GM12878 (cell line): ENCODE measurements around the gene SCEL. TPM values are rescaled to one million over a fixed set of nuclear protein-coding genes. Genes with fewer than 3 reads are reported as not detected.

Experiments
- ATAC-seq: fragments of 200-7000 bp; cut with Tn5 transposase; 3 replicates; pipeline ENCODE4 v1.9.1; 2020; ENCODE audit warnings: mild to moderate bottlenecking, moderate library complexity
- BruUV-seq: library from RNA; stranded (reverse); fragments of 400-500 nt; replicated peaks from 2 replicates; lab custom pipeline; 2021; lab: Mats Ljungman, UMichigan
- CTCF ChIA-PET: fragments of 300-600 bp; sonication (Branson Sonifier 250); formaldehyde crosslinking; extraction: SDS; loops from one replicate; lab custom pipeline; 2021; ENCODE audit warnings: inconsistent platforms; lab: Yijun Ruan, JAX
- POLR2A ChIA-PET: fragments of 350-600 bp; formaldehyde crosslinking; extraction: SDS; loops from one replicate; lab custom pipeline; 2021; ENCODE audit warnings: inconsistent platforms; lab: Charles Lee
- RAD21 ChIA-PET: fragments of 300-600 bp; sonication (Branson Sonifier 250); formaldehyde crosslinking; loops from one replicate; lab custom pipeline; 2023; ENCODE audit warnings: antibody characterized with exemption; ENCODE audit not compliant: unreplicated experiment; lab: Charles Lee
- SMC1A ChIA-PET: fragments of 300-600 bp; sonication (Branson Sonifier 250); formaldehyde crosslinking; loops from one replicate; lab custom pipeline; 2023; ENCODE audit not compliant: unreplicated experiment, uncharacterized antibody; lab: Charles Lee
- DNase-seq: peaks from one replicate; pipeline ENCODE4 v3.0.0-alpha.2; 2011; ENCODE audit warnings: low read depth, low spot score
- FAIRE-seq: peaks from 3 replicates; lab custom pipeline; 2011; peaks lifted over from hg19 to GRCh38; lab: Jason Lieb, UNC
- H2AFZ ChIP-seq: 2 replicates; pipeline ENCODE4 v1.6.0; 2011; ENCODE audit warnings: low read depth, low read length, control low read depth; ENCODE audit not compliant: control insufficient read depth
- H3K27ac ChIP-seq: 2 replicates; pipeline ENCODE4 v1.5.1; 2011; ENCODE audit warnings: control low read depth; ENCODE audit not compliant: control insufficient read depth, insufficient read depth
- H3K27me3 ChIP-seq, 2 experiments: replicated peaks in 1 of 2; 2 replicates each; pipeline versions ENCODE4 v1.6.0 to v1.6.1; 2011; ENCODE audit warnings: low read length in 1 of 2; ENCODE audit not compliant: control insufficient read depth in 2 of 2, insufficient read depth in 2 of 2
- H3K36me3 ChIP-seq, 2 experiments: 2 replicates each; pipeline ENCODE4 v1.5.1; 2011; ENCODE audit warnings: low read length in 1 of 2; ENCODE audit not compliant: control insufficient read depth in 2 of 2, insufficient read depth in 2 of 2
- H3K4me1 ChIP-seq: 2 replicates; pipeline ENCODE4 v1.6.1; 2011; ENCODE audit warnings: mild to moderate bottlenecking, low read length, moderate library complexity, mixed read lengths; ENCODE audit not compliant: control insufficient read depth, insufficient read depth
- H3K4me2 ChIP-seq: 2 replicates; pipeline ENCODE4 v1.6.0; 2011; ENCODE audit warnings: control low read depth; ENCODE audit not compliant: control insufficient read depth, insufficient read depth
- H3K4me3 ChIP-seq: fragments of 200-600 bp; sonication (generic); 2 replicates; pipeline ENCODE4 v1.5.1; 2016
- H3K79me2 ChIP-seq: 2 replicates; pipeline ENCODE4 v1.6.0; 2011; ENCODE audit warnings: low read length; ENCODE audit not compliant: control insufficient read depth, insufficient read depth
- H3K9ac ChIP-seq: 2 replicates; pipeline ENCODE4 v1.8.0; 2011; ENCODE audit warnings: low read length, control low read depth, mixed read lengths; ENCODE audit not compliant: control insufficient read depth, insufficient read depth
- H3K9me3 ChIP-seq: replicated peaks from 3 replicates; pipeline ENCODE4 v1.5.1; 2011; ENCODE audit warnings: mild to moderate bottlenecking, low read length; ENCODE audit not compliant: control insufficient read depth, insufficient read depth
- H4K20me1 ChIP-seq: 2 replicates; pipeline ENCODE4 v1.6.0; 2011; ENCODE audit not compliant: control insufficient read depth, insufficient read depth
- CBX3 ChIP-seq: fragments of 200-600 bp; sonication (generic); IDR thresholded peaks from 2 replicates; pipeline ENCODE4 v1.6.1; 2016; ENCODE audit warnings: low read depth, borderline replicate concordance
- ESRRA ChIP-seq: IDR thresholded peaks from 2 replicates; pipeline ENCODE4 v1.6.1; 2012; ENCODE audit warnings: mild to moderate bottlenecking, low read length, improper control_type of control experiment
- HDAC6 ChIP-seq: fragments of 200-600 bp; sonication (generic); IDR thresholded peaks from one replicate; pipeline ENCODE4 v1.8.0; 2017; ENCODE audit warnings: antibody characterized with exemption; ENCODE audit not compliant: unreplicated experiment
- NR2C1 ChIP-seq: fragments of 450-650 bp; IDR thresholded peaks from 2 replicates; pipeline ENCODE4 v1.6.1; 2017; ENCODE audit warnings: antibody characterized with exemption, mild to moderate bottlenecking, moderate library complexity
- RBBP5 ChIP-seq: fragments of 200-600 bp; sonication (generic); conservative IDR thresholded peaks from 2 replicates; pipeline ENCODE4 v1.6.1; 2016
- TCF3 ChIP-seq: IDR thresholded peaks from 2 replicates; pipeline ENCODE4 v1.6.1; 2012; ENCODE audit warnings: low read depth, mild to moderate bottlenecking, low read length, borderline replicate concordance; ENCODE audit not compliant: insufficient read depth
- WGBS: methylation state at CpG from one replicate; pipeline ENCODE4 v1.1.6; 2016; ENCODE audit warnings: low lambda C conversion rate; ENCODE audit not compliant: insufficient replicate concordance, insufficient coverage; ENCODE audit errors: missing lambda C conversion rate; 5-methylcytosine and 5-hydroxymethylcytosine counted together
- in situ Hi-C: fragments of 300-500 bp; cut with MboI; formaldehyde crosslinking; loops from 9 replicates; pipeline ENCODE4 v1.14.3; 2018; ENCODE audit warnings: mixed read lengths
- intact Hi-C: fragments of 100-400 bp; cut with micrococcal nuclease; formaldehyde crosslinking; loops from one replicate; pipeline ENCODE4 v1.14.2; 2022; ENCODE audit not compliant: unreplicated experiment
- polyA plus RNA-seq, 11 experiments: library from polyadenylated mRNA; depleted of rRNA in 4 of 11; unstranded in 6 of 11; stranded (reverse) in 5 of 11; fragments of >200 nt; fragmentation: Nextera tagmentation in 4 of 11; fragmentation: Illumina TruSeq in 1 of 11; extraction: Ambion mirVana in 4 of 11; extraction: Trizol in 1 of 11; gene quantifications; 1 replicate in 1 of 11; 2 replicates in 10 of 11; pipeline versions ENCODE4 v1.2.1 to v1.2.3, GENCODE V29; 2011 to 2016; ENCODE audit warnings: inconsistent platforms in 2 of 11, missing spikeins in 2 of 11, low read depth in 1 of 11
- total RNA-seq, 4 experiments: library from RNA; depleted of rRNA in 3 of 4; stranded (reverse); fragments of >200 nt in 3 of 4; fragmentation: Illumina TruSeq in 1 of 4; extraction: Trizol in 1 of 4; gene quantifications; 2 replicates each; pipeline versions ENCODE4 v1.2.1 to v1.2.3, GENCODE V29; 2013 to 2021
- TF ChIP-seq, protein P1 (sequence below): IDR thresholded peaks from 2 replicates; pipeline ENCODE4 v1.6.1; 2011; ENCODE audit warnings: low read depth, low read length, improper control_type of control experiment, borderline replicate concordance
- TF ChIP-seq, protein P2 (sequence below): fragments of 450-650 bp; IDR thresholded peaks from 2 replicates; pipeline ENCODE4 v1.6.1; 2017; ENCODE audit warnings: mild to moderate bottlenecking, low read depth, inconsistent platforms; ENCODE audit not compliant: poor library complexity, severe bottlenecking
- TF ChIP-seq, protein P3 (sequence below): fragments of 450-650 bp; formaldehyde crosslinking; IDR thresholded peaks from 2 replicates; pipeline ENCODE4 v1.4.0; 2020; ENCODE audit warnings: mild to moderate bottlenecking, moderate library complexity
- TF ChIP-seq, protein P4 (sequence below): fragments of 450-650 bp; IDR thresholded peaks from 2 replicates; pipeline ENCODE4 v1.6.1; 2016; ENCODE audit warnings: mild to moderate bottlenecking

Gene SCEL
- total and polyA plus RNA-seq, 10 of the 15 experiments (the other 5 are each of a cell fraction or from before 2014, with no cell fraction given) = 0.09 to 0.68 (median 0.16) TPM; not detected in 1

DNA sequence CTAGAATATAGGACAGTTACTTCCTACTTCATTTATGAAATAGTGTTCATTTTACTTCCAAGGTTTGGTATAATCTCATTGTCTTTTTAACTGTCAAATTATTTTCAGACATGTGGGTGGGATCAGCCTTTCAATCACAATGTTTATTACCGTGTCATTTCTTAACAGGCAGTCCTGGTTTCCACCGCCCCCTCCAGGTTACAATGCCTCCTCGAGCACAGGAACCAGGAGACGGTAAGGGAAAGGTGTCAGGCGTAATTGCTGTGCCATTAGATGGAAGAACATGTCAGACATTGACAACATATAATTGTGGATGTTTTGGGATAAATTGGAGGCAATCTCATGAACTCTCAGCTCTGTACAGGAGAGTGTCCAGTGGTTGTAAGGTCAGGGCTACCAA is 36.5 kb downstream of the SCEL start:
- Histone ChIP-seq H3K4me2 (no peak overlapping the region), H2AFZ (no peak overlapping the region), H3K27me3 (no peaks in the 10 kb centered on the region), H3K9ac (no peak overlapping the region), H3K4me1 (no peaks in the 10 kb centered on the region), H3K9me3 (no peaks in the 10 kb centered on the region), H3K4me3 (no peak overlapping the region), H3K36me3 (no peaks in the 10 kb centered on the region), H3K79me2 (no peaks in the 10 kb centered on the region), H4K20me1 (no peaks in the 10 kb centered on the region), H3K27ac (no peak overlapping the region)
- POLR2A ChIA-PET = no interaction called here
- SMC1A ChIA-PET = no interaction called here
- no peak for FAIRE-seq
- 53% methylated on average over 5 of the region's 5 CpGs for WGBS
- no peak for DNase-seq
- RAD21 ChIA-PET = no interaction called here
- TF ChIP-seq, protein P1, sequence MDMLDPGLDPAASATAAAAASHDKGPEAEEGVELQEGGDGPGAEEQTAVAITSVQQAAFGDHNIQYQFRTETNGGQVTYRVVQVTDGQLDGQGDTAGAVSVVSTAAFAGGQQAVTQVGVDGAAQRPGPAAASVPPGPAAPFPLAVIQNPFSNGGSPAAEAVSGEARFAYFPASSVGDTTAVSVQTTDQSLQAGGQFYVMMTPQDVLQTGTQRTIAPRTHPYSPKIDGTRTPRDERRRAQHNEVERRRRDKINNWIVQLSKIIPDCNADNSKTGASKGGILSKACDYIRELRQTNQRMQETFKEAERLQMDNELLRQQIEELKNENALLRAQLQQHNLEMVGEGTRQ = no peak
- TF ChIP-seq ESRRA (no peak), HDAC6 (no peak), CBX3 (no peak), NR2C1 (no peak), RBBP5 (no peak), TCF3 (no peak)
- TF ChIP-seq, protein P2, sequence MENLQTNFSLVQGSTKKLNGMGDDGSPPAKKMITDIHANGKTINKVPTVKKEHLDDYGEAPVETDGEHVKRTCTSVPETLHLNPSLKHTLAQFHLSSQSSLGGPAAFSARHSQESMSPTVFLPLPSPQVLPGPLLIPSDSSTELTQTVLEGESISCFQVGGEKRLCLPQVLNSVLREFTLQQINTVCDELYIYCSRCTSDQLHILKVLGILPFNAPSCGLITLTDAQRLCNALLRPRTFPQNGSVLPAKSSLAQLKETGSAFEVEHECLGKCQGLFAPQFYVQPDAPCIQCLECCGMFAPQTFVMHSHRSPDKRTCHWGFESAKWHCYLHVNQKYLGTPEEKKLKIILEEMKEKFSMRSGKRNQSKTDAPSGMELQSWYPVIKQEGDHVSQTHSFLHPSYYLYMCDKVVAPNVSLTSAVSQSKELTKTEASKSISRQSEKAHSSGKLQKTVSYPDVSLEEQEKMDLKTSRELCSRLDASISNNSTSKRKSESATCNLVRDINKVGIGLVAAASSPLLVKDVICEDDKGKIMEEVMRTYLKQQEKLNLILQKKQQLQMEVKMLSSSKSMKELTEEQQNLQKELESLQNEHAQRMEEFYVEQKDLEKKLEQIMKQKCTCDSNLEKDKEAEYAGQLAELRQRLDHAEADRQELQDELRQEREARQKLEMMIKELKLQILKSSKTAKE = no peak
- TF ChIP-seq, protein P3, sequence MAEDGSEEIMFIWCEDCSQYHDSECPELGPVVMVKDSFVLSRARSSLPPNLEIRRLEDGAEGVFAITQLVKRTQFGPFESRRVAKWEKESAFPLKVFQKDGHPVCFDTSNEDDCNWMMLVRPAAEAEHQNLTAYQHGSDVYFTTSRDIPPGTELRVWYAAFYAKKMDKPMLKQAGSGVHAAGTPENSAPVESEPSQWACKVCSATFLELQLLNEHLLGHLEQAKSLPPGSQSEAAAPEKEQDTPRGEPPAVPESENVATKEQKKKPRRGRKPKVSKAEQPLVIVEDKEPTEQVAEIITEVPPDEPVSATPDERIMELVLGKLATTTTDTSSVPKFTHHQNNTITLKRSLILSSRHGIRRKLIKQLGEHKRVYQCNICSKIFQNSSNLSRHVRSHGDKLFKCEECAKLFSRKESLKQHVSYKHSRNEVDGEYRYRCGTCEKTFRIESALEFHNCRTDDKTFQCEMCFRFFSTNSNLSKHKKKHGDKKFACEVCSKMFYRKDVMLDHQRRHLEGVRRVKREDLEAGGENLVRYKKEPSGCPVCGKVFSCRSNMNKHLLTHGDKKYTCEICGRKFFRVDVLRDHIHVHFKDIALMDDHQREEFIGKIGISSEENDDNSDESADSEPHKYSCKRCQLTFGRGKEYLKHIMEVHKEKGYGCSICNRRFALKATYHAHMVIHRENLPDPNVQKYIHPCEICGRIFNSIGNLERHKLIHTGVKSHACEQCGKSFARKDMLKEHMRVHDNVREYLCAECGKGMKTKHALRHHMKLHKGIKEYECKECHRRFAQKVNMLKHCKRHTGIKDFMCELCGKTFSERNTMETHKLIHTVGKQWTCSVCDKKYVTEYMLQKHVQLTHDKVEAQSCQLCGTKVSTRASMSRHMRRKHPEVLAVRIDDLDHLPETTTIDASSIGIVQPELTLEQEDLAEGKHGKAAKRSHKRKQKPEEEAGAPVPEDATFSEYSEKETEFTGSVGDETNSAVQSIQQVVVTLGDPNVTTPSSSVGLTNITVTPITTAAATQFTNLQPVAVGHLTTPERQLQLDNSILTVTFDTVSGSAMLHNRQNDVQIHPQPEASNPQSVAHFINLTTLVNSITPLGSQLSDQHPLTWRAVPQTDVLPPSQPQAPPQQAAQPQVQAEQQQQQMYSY (CRISPR knock-in tag) = no peak
- TF ChIP-seq, protein P4, sequence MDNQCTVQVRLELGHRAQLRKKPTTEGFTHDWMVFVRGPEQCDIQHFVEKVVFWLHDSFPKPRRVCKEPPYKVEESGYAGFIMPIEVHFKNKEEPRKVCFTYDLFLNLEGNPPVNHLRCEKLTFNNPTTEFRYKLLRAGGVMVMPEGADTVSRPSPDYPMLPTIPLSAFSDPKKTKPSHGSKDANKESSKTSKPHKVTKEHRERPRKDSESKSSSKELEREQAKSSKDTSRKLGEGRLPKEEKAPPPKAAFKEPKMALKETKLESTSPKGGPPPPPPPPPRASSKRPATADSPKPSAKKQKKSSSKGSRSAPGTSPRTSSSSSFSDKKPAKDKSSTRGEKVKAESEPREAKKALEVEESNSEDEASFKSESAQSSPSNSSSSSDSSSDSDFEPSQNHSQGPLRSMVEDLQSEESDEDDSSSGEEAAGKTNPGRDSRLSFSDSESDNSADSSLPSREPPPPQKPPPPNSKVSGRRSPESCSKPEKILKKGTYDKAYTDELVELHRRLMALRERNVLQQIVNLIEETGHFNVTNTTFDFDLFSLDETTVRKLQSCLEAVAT = no peak
- in situ Hi-C loops = no loop called here
- CTCF ChIA-PET = interaction anchor here (1.9 kb wide), 1 partner anchor 79 kb away, joined by 6 read pairs; no protein-coding TSS in a partner anchor
- no peak for ATAC-seq
- intact Hi-C loops = no loop called here
- no TSS peak for BruUV-seq
